GM15510 (cell line): ENCODE measurements around the gene TRAPPC3.

Experiments
- POLR2A ChIP-seq: IDR thresholded peaks from 3 replicates; pipeline ENCODE4 v1.6.1; 2011; ENCODE audit warnings: borderline replicate concordance; ENCODE audit not compliant: insufficient read length; ENCODE audit errors: extremely low read depth

The TRAPPC3 gene

DNA sequence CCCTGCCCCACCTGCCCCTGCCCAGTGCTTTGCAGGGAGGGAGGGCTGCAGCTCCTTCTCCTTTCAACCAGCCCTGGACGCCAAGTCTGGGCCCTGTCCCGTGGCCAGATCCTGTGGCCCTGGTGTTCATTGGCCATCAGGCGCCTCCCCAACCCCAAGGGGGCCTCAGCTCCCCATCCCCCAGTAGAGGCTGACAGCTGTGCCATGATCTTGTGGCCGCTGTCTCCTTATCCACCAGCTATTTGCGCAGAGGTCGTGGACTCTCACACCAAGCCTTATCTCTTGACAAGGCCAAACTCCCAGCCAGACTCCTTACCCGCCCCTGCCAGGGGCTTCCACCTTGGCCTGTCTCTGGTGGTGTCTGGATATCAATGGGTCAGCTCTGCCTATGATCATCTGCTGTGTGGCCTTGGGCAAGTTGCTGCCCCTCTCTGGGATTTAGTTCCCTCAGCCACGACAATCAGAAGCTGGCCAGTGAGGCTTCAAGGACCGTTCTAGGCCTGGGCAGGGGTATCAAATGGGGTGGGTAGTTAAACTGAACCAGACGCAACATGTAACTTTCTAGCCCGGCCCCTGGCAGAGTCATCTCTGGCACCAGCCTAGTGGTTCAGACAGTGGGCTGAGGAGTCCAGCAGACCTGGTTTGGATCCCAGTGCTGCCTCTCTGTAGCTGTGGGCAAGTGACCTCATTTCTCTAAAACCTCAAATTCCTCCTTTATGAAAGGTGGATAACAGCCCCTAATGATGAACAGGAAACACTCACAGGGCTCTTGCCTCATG, 21.0 kb downstream of the TRAPPC3 start:
- no peak for TF ChIP-seq POLR2A

DNA sequence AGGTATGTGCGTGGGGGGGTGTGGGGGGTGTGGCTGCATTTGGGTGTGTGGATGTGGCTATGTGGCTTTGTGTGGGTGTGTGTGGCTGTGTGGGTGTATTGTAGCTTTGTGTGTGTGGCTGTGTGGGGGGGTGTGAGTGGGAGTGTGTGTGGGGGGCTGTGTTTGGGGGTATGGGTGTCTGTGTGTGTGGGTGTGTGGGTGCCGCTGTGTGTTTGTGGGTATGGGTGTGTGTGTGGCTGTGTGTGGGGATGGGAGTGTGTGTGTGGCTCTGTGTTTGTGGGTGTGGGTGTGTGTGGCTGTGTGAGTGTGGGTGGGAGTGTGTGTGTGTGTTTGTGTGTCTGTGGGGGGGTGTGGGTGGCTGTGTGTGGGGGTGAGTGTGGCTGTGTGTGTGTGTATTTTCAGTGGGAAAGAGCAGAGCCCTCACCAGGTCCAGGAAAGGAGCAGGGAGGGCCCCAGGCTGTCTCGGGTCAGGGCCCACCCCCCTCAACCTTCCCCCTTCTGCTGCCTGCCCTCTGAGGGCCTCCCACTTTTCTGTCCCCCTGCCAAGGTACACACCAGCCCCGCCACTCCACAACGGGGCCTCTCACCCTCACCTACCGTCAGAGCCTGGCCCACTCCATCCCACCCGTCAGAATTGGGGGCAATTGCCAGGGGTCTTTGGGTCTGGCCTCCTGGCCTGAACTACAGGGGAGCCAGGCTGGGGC, 22.3 kb downstream of the TRAPPC3 start:
- no peak for TF ChIP-seq POLR2A

DNA sequence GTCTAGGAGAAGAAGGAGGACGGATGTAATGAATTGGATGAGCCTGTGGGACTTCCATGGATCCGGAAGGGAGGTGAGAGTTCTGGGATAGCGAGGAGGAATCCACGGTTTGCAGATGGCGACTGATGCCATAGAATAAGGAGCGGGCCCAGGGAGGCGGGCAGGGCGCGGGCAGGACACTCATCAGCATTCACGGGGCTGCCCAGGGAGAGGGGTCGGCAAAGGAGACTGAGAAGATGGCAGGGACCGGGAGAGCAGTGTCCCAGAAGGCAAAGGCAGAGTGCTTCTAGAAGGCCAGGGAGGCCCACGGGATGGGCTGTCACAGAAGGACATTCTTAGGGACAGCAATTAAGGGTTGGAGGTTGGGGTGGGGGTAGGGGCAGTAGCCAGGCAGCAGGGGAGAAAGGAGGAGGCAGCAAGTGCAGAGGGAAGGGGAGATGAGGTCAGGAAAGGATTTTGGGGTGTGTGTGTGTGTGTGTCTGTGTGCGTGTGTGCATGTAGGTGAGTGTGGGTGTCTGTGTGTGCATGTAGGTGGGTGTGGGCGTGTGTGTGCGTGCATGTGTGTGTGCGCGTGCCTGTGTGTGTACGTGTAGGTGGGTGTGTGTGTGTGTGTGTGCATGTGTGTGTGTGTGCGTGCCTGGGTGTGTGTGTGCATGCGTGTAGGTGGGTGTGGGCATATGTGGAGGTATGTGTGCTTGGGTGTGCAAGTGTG, 23.1 kb downstream of the TRAPPC3 start:
- TF ChIP-seq POLR2A, result no peak

DNA sequence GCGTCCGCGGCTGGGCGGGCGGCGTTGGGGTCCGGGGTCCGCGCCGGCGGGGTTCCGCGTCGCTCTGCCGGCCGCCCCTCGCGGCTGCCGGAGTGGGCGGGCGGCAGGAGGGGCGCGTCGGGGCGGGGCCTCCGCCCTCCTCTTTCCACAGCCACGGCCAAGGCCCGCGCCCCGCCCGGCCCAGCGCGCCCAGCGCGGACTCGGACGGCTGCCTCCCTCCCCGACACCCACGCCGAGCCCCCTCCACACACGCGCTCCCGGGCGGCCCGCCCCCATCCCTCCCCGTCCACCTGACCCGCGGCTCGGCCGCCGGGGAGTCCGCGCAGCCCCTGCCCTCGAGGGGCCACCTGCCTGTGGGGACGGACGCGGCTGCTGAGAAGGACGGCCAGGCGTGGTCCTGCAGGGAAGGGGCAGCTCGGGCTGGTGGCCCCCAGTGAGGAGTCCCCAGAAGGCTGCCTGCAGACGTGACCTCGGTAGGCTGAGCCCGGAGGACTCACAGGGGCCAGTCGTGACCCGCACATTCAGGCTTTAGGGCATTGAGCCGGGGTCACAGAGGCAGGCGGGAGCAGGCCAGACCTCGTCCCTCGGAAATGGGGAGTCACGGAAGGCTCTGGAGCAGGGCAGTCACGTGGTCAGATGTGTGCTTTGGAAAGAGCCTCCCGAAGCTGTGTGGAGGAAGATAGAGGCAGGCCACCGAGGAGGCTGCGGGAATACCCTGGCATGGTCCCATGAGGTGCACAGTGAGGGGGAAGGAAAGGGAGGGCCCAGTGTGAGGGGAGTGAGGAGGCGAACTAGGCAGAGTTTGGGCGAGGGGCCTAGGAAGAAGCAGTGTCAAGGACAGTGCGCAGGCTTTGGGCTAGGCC, 23.9 kb downstream of the TRAPPC3 start, which contains the start of gene COL8A2:
TSS of gene COL8A2 (minus strand) at position 94 of the 863 bp plus-strand sequence. CDS start 24,980 bp downstream, outside the sequence.
- TF ChIP-seq POLR2A, result no peak

DNA sequence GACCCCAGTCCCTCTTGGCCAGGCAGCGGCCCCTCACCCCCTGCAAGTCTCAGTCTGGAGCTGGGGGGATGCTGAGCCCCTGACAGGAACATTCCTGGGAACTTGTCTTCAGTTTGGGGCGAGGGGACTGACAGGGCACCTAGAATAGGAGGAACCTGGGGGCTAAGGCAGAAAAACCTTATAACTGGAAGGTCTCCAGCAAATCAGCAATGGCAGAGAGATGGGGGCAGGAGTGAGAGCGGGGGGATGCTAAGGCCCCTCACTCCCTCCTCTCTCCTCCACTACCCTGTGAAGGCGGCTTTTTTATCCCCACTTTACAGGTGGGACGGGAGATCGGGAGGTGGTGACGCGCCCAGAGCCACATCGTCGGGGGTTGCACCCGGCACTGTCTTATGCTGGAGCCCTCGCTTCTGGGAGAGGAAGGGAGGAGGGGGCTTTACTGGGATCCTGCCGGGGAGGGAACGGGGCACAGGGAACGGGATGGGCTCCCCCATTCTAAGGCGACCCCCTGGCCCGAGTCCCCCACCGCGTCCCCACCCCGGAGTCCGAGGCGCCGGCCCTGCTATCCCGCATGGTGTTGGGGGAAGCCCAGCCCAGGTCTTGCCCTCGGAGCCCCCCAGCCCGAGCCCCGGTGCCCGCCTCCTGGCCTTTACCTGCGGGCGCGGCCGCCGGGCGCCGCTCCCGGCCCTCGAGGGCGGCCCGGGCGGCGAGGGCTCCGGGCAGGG, 24.7 kb downstream of the TRAPPC3 start:
- TF ChIP-seq POLR2A, result no peak

DNA sequence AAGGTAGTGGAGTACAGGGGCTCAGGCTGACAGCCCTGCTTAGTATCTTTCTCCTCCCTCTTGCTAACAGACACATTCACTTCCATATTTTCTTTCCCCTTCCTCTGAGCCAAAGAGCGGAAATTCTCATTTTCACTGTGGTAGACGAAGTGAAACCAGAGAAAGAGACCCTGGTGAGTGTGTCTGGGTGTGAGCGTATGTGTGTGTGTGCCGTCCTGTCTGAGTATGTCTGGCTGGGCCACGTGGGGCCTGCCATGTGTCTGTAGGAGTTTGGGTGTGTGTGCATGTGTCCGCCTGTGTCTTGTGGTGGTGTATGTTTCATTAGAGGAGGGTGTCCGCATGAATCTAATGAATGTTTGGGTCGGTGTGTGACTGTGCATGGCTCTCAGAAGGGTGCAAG, 25.9 kb downstream of the TRAPPC3 start:
- TF ChIP-seq POLR2A, result no peak

DNA sequence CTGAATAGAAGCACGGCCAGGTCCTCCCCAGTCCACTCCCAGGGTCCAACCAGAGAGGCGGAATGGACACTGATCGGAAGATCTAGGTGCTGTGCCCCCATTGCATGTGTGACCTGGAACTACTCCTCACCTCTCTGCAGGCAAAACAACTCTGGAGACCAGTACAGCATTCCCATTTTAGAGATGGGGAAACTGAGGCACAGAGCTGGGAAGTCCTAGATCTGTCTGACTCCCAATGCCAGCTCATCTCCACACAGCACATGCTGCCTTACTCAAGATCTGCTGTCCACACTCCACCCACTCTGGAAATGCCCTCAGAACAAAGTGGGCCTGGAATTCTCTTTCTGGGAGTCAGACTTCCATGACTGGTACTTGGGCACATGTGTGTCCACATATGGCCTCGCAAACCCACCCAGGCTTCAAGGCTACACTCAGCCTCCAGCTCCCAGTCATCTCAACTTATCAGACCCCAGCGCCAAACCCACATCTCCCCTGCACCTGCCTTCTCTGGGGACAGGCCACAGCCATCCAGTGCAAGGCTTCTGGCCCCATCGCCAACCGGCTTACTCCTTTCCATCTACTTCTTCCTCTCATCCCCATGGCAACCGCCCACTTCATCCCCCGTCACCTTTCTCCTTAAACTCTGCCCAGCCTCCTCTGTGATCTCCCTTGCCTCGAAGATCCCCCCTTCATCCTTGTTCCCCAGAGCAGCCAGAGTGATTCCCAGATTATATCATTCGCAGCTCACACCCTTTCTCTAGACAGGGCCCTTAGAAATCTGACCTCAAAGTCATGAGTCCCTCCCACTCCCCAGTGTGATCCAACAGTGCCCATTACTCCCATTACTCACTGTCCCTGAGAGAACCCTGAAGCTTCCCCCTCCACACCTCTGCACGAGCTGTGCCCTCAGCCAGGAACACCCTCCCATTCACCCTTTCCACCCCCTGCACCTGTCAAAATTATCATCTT, 26.9 kb downstream of the TRAPPC3 start:
- TF ChIP-seq POLR2A, result no peak

DNA sequence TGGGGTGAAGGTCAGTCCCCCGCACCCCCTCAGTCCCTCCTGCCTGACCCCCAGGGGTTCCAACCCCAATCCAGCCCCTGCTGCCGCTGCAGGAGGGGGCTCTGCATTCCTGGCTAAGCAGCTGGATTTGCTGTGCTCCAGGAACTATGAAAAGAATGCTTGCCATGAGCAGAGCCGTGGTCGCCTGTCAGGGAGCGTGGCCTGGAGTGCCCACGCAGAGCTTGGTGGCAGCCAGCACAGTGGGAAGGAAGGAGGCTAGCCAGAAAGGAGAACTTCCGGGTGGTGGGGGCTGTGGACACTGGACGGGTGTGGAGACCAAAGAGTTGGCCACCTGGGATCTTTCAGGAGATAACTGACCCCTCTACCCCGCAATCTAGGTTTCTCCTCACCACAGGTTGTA, 29.8 kb downstream of the TRAPPC3 start:
- no peak for TF ChIP-seq POLR2A

DNA sequence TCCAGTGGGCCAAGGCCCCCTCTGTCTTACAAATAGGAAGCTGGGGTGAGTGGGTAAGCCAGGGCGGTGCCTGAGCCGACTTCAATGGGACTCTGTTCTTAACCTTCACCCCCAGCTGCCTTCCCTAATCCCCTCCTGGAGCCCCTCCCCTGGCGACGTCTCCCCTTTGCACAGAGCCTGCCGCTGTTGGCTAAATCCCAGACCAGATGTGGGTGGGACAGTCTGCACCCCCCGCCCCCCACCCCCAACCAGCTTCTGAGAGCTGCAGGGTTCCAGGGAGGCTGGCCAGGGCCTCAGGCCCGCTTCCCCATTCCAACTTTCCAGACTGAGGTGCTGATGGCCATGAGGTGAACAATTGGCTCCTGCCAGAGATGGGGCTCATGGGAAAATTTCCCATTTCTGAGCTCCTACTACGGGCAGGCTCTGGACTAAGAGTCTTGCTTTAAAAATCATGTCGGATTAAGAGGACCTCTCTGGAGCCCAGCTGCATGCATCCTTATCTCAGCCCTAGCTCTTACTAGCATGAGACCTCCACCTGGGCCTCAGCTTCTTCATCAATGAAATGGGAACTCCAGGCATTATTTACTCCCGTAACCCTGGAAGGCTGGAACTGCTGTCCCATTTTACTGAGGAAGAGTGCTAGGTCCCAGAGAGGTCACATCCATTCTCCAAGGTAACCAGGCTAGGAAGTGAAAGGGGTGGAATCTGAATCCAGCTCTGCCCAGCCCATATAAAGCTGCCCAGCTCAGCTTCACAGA, 30.7 kb downstream of the TRAPPC3 start:
- no peak for TF ChIP-seq POLR2A

DNA sequence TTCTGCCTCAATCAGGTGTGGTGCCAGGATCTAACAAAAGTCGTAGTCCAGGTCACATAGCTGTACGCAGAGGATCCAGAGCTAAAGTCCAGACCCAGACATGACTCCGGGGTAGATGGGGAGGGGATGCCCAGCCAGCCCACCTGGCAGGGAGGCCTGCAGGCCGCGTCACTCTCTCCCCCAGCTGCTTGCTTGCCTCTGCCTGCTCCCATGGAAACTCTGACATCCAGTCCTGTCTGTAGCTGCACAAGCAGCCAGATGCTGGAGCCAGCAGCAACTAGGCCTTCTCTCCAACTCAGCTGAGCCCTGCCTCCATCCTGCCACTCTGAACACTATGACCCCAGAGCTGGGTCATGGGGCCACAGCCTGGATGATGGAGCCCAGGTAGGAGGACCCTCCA, 32.4 kb downstream of the TRAPPC3 start:
- no peak for TF ChIP-seq POLR2A

DNA sequence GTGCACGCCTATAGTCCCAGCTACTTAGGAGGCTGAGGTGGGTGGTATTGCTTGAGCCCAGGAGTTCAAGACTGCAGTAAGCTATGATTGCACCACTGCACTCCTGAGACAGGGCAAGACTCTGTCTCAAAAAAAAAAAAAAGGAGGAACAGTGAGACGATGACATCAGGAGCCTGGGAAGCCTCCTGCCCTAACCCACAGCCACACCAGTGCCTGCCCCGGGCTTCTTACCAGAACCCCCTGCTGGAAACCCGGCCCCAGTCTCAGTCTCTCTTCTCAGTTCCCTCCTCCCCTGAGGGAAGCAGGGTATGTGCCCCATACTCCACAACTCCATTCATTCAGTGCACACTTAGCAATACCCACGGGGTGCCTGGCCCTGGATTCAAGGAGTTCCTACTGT, 33.4 kb downstream of the TRAPPC3 start:
- no peak for TF ChIP-seq POLR2A

DNA sequence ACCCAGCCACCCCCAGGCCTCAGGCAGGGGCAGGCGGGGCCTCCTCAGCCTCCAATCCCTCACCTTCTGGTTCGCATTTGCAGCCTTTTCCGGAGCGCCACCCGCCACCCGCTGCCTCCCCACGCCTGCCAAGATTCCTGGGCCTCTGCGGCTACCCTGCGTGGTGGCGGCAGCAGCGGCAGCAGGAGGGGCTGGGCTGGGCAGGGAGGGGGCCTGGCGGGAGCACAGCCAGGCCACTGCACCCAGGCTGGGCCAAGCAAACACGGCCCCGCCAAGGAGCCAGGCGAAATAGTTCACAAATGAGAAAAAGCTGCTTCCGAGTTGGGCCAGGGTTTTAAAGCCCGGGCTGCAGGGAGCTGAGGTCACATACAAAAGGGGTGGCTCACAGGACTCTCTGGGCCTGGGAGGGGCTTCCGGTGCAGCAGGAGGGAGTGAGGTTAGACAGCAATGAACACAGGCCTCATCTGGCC, 34.1 kb downstream of the TRAPPC3 start:
- TF ChIP-seq POLR2A, result no peak
